Stomach smooth muscle (tissue), 2 donors: ENCODE data around the gene AQP12B.
"Not testable (repeated sequence)": the region's sequence is repeated elsewhere in the genome, so short reads cannot be mapped to it uniquely, and the experiment has no call there.

Experiments used
- H3K27ac ChIP-seq: one replicate; pipeline ENCODE4 v1.7.0; 2013; ENCODE audit warnings: mild to moderate bottlenecking, low read length, inconsistent platforms
- H3K27me3 ChIP-seq, 2 donors: one replicate each; pipeline ENCODE4 v1.7.0; 2013; ENCODE audit warnings: low read length in 2 of 2; ENCODE audit not compliant: insufficient read depth in 2 of 2, control insufficient read depth in 1 of 2
- H3K36me3 ChIP-seq, 2 donors: one replicate each; pipeline ENCODE4 v1.7.0; 2013; ENCODE audit warnings: low read length in 2 of 2; ENCODE audit not compliant: control insufficient read depth in 2 of 2, insufficient read depth in 2 of 2
- H3K4me1 ChIP-seq: one replicate; pipeline ENCODE4 v1.7.0; 2013; ENCODE audit warnings: low read length; ENCODE audit not compliant: control insufficient read depth, insufficient read depth
- H3K4me3 ChIP-seq, 2 donors: one replicate each; pipeline ENCODE4 v1.7.0; 2013; ENCODE audit warnings: low read length in 2 of 2
- H3K9ac ChIP-seq, 2 donors: one replicate each; pipeline ENCODE4 v1.7.0; 2013; ENCODE audit warnings: low read length in 2 of 2, mild to moderate bottlenecking in 1 of 2
- H3K9me3 ChIP-seq, 2 donors: one replicate each; pipeline ENCODE4 v1.7.0; 2013; ENCODE audit warnings: low read length in 2 of 2; ENCODE audit not compliant: control insufficient read depth in 2 of 2
- donor health status: healthy.
- donor health status: Pancreatic carcinoma.

The AQP12B gene

GRCh38 chr2:240674461-240675184, 8.1 kb downstream of the AQP12B start:
- not testable (repeated sequence) for H3K36me3 ChIP-seq, H3K9ac ChIP-seq, H3K4me3 ChIP-seq, H3K9me3 ChIP-seq, H3K27ac ChIP-seq, H3K4me1 ChIP-seq, H3K27me3 ChIP-seq

- Histone ChIP-seq H3K27me3 (peaks cover 5 to 10% of the 10 kb centered on the region in 2 donors), H3K4me3 (no peak overlapping the region), H3K4me1 (no peaks in the 10 kb centered on the region), H3K9me3 (no peaks in the 10 kb centered on the region), H3K9ac (no peak overlapping the region), H3K36me3 (no peaks in the 10 kb centered on the region), H3K27ac (no peak overlapping the region)
Observed at GRCh38 chr2:240672701-240673190, 9.9 kb downstream of the AQP12B start.

GRCh38 chr2:240672076-240672700, 10.5 kb downstream of the AQP12B start:
- H3K27ac ChIP-seq: no peak overlapping the region
- H3K36me3 ChIP-seq: no peaks in the 10 kb centered on the region
- H3K27me3 ChIP-seq: peaks cover 5 to 10% of the 10 kb centered on the region in 2 donors
- no peak overlapping the region for H3K4me3 ChIP-seq
- H3K4me1 ChIP-seq: no peaks in the 10 kb centered on the region
- H3K9ac ChIP-seq: no peak overlapping the region
- no peaks in the 10 kb centered on the region for H3K9me3 ChIP-seq

- H3K4me3 ChIP-seq: no peak overlapping the region
- peaks cover 5 to 10% of the 10 kb centered on the region in 2 donors for H3K27me3 ChIP-seq
- no peak overlapping the region for H3K27ac ChIP-seq
- no peaks in the 10 kb centered on the region for H3K4me1 ChIP-seq
- no peaks in the 10 kb centered on the region for H3K36me3 ChIP-seq
- H3K9ac ChIP-seq: no peak overlapping the region
- no peaks in the 10 kb centered on the region for H3K9me3 ChIP-seq
Observed at GRCh38 chr2:240670950-240671349, 11.7 kb downstream of the AQP12B start.

GRCh38 chr2:240670402-240670801, 12.3 kb downstream of the AQP12B start:
- Histone ChIP-seq H3K27me3 (peaks cover 5 to 10% of the 10 kb centered on the region in 2 donors), H3K4me3 (no peak overlapping the region), H3K36me3 (no peaks in the 10 kb centered on the region)

GRCh38 chr2:240664622-240665021, 18.1 kb downstream of the AQP12B start:
- H3K9me3 ChIP-seq: peaks cover 3 to 10% of the 10 kb centered on the region in 2 donors
- no peaks in the 10 kb centered on the region for H3K4me1 ChIP-seq
- H3K27ac ChIP-seq: no peak overlapping the region
- H3K4me3 ChIP-seq: no peak overlapping the region
- H3K36me3 ChIP-seq: no peaks in the 10 kb centered on the region
- no peak overlapping the region for H3K9ac ChIP-seq
- peaks cover 0 to 9% of the 10 kb centered on the region in 2 donors for H3K27me3 ChIP-seq

More at GRCh38 chr2:240670402-240670801, 12.3 kb downstream of the AQP12B start:
- Histone ChIP-seq H3K27ac (no peak overlapping the region), H3K4me1 (no peaks in the 10 kb centered on the region), H3K9me3 (no peaks in the 10 kb centered on the region), H3K9ac (no peak overlapping the region)

- Histone ChIP-seq H3K27me3 (peaks cover 0 to 9% of the 10 kb centered on the region in 2 donors), H3K4me1 (no peaks in the 10 kb centered on the region), H3K9ac (no peak overlapping the region), H3K36me3 (no peaks in the 10 kb centered on the region), H3K27ac (no peak overlapping the region), H3K9me3 (peaks cover 3 to 10% of the 10 kb centered on the region in 2 donors), H3K4me3 (no peak overlapping the region)
Observed at GRCh38 chr2:240663546-240664190, 19.0 kb downstream of the AQP12B start.

- peaks cover 0 to 9% of the 10 kb centered on the region in 2 donors for H3K27me3 ChIP-seq
- no peaks in the 10 kb centered on the region for H3K36me3 ChIP-seq
- H3K27ac ChIP-seq: no peak overlapping the region
- peaks cover 3 to 10% of the 10 kb centered on the region in 2 donors for H3K9me3 ChIP-seq
- H3K4me3 ChIP-seq: no peak overlapping the region
- no peak overlapping the region for H3K9ac ChIP-seq
- no peaks in the 10 kb centered on the region for H3K4me1 ChIP-seq
Observed at GRCh38 chr2:240662681-240663080, 20.0 kb downstream of the AQP12B start.

- not testable (repeated sequence) for H3K9ac ChIP-seq, H3K27ac ChIP-seq
- H3K27me3 ChIP-seq: peaks cover 0 to 14% of the 10 kb centered on the region in 2 donors
Observed at GRCh38 chr2:240659883-240660282, 22.8 kb downstream of the AQP12B start.

GRCh38 chr2:240655931-240656886, 26.5 kb downstream of the AQP12B start:
- Histone ChIP-seq H3K4me1 (no peaks in the 10 kb centered on the region), H3K4me3 (no peak overlapping the region), H3K27ac (no peak overlapping the region), H3K36me3 (no peaks in the 10 kb centered on the region), H3K9me3 (no peaks in the 10 kb centered on the region), H3K9ac (no peak overlapping the region), H3K27me3 (peaks cover 3 to 16% of the 10 kb centered on the region in 2 donors)

More at GRCh38 chr2:240659883-240660282, 22.8 kb downstream of the AQP12B start:
- not testable (repeated sequence) for H3K9me3 ChIP-seq, H3K4me1 ChIP-seq, H3K4me3 ChIP-seq, H3K36me3 ChIP-seq
